ENCODE data around the gene RBM46. TPM values are rescaled to one million over a fixed set of nuclear protein-coding genes. Genes with fewer than 3 reads are reported as not detected.

Gene RBM46
- total and polyA plus RNA-seq, 10 of the 15 experiments (the other 5 are each of a cell fraction or from before 2014, with no cell fraction given): not detected

GRCh38 chr4:154838694-154839093, 57.6 kb downstream of the RBM46 start:
- POLR2A ChIA-PET: no interaction called here
- intact Hi-C loops (cut with micrococcal nuclease; ENCODE audit: unreplicated experiment): no loop called here
- SMC1A ChIA-PET (ENCODE audit: uncharacterized antibody, unreplicated experiment): no interaction called here
- DNase-seq (ENCODE audit: low read depth, low spot score): no peak
- CTCF ChIA-PET: no interaction called here
- no peak for FAIRE-seq
- Histone ChIP-seq H3K9ac (ENCODE audit: control insufficient read depth, insufficient read depth, low read length) (no peak overlapping the region), H2AFZ (ENCODE audit: control insufficient read depth, low read depth, low read length) (no peak overlapping the region), H3K27ac (ENCODE audit: control insufficient read depth, insufficient read depth) (no peak overlapping the region), H3K27me3 (replicated peaks in 1 of 2; ENCODE audit: control insufficient read depth in 2 of 2, insufficient read depth in 2 of 2, low read length in 1 of 2) (no peaks in the 10 kb centered on the region), H3K4me1 (ENCODE audit: control insufficient read depth, insufficient read depth, low read length) (no peaks in the 10 kb centered on the region), H3K36me3 (ENCODE audit: control insufficient read depth in 2 of 2, insufficient read depth in 2 of 2, low read length in 1 of 2) (no peaks in the 10 kb centered on the region), H3K4me3 (no peak overlapping the region), H3K9me3 (replicated peaks; ENCODE audit: control insufficient read depth, insufficient read depth, low read length) (no peaks in the 10 kb centered on the region), H4K20me1 (ENCODE audit: control insufficient read depth, insufficient read depth) (no peaks in the 10 kb centered on the region), H3K79me2 (ENCODE audit: control insufficient read depth, insufficient read depth, low read length) (no peaks in the 10 kb centered on the region), H3K4me2 (ENCODE audit: control insufficient read depth, insufficient read depth) (no peak overlapping the region)
- RAD21 ChIA-PET (ENCODE audit: unreplicated experiment): no interaction called here
- no peak for ATAC-seq
- in situ Hi-C loops (cut with MboI): no loop called here
- 23% methylated on average over 8 of the region's 8 CpGs for WGBS (ENCODE audit: insufficient coverage, insufficient replicate concordance, low lambda C conversion rate, missing lambda C conversion rate)
- no TSS peak for BruUV-seq (replicated peaks)
- TF ChIP-seq SRF (IDR thresholded peaks at IDR 0.05; ENCODE audit: low read depth in 2 of 2, low read length in 2 of 2): no peak
- TF ChIP-seq IRF3 (IDR thresholded peaks at IDR 0.05): no peak
- no peak for TF ChIP-seq DPF2 (IDR thresholded peaks at IDR 0.05)
- no peak for TF ChIP-seq PKNOX1 (IDR thresholded peaks at IDR 0.05)
- TF ChIP-seq BCL3 (IDR thresholded peaks at IDR 0.05; ENCODE audit: borderline replicate concordance, insufficient read depth, low read depth, low read length, poor library complexity, severe bottlenecking): no peak
- no peak for TF ChIP-seq NFIC (IDR thresholded peaks at IDR 0.05; ENCODE audit: low read depth, low read length)
- no peak for TF ChIP-seq ATF7 (IDR thresholded peaks at IDR 0.05; ENCODE audit: low read depth)
